PFSK-1 (cell line): Measurements from ENCODE around the gene SRPK3.

Experiments used
- FOXP2 ChIP-seq: optimal IDR thresholded peaks from 2 replicates; pipeline ENCODE3; 2011; ENCODE audit warnings: borderline replicate concordance, control low read depth, inconsistent platforms; ENCODE audit not compliant: insufficient read depth; ENCODE audit errors: extremely low read length, extremely low read depth
- POLR2AphosphoS5 ChIP-seq: IDR thresholded peaks from 2 replicates; pipeline ENCODE4 v1.6.1; 2012; ENCODE audit warnings: low read depth, mild to moderate bottlenecking, control low read depth, low read length, moderate library complexity
- REST ChIP-seq, 2 experiments: IDR thresholded peaks; 2 replicates each; pipeline versions ENCODE4 v1.6.1 to v1.8.0; 2011 to 2012; ENCODE audit warnings: low read depth in 2 of 2, low read length in 2 of 2, control low read depth in 1 of 2, inconsistent platforms in 1 of 2, mild to moderate bottlenecking in 1 of 2, moderate library complexity in 1 of 2; ENCODE audit not compliant: insufficient read depth in 1 of 2
- SIN3A ChIP-seq: IDR thresholded peaks from 2 replicates; pipeline ENCODE4 v1.6.1; 2012; ENCODE audit warnings: mild to moderate bottlenecking, low read length, moderate library complexity, borderline replicate concordance; ENCODE audit not compliant: insufficient read depth
- TAF1 ChIP-seq: IDR thresholded peaks from 2 replicates; pipeline ENCODE4 v1.6.1; 2012; ENCODE audit warnings: low read length, control low read depth, borderline replicate concordance; ENCODE audit not compliant: insufficient read depth

The SRPK3 gene

GRCh38 chrX:153807976-153808375 is 27.1 kb downstream of the SRPK3 start:
- TF ChIP-seq FOXP2 = no peak
- no peak for TF ChIP-seq SIN3A
- TF ChIP-seq TAF1 = no peak
- no peak for TF ChIP-seq POLR2AphosphoS5
- TF ChIP-seq REST (IDR thresholded peaks at IDR 0.05; ENCODE audit: insufficient read depth in 1 of 2, low read depth in 2 of 2, low read length in 2 of 2) = no peak

GRCh38 chrX:153812220-153812619 is 31.4 kb downstream of the SRPK3 start:
- TF ChIP-seq FOXP2 (no peak), REST (IDR thresholded peaks at IDR 0.05; ENCODE audit: insufficient read depth in 1 of 2, low read depth in 2 of 2, low read length in 2 of 2) (no peak), POLR2AphosphoS5 (no peak), SIN3A (no peak), TAF1 (no peak)

GRCh38 chrX:153813161-153813560 is 32.3 kb downstream of the SRPK3 start:
- no peak for TF ChIP-seq REST (IDR thresholded peaks at IDR 0.05; ENCODE audit: insufficient read depth in 1 of 2, low read depth in 2 of 2, low read length in 2 of 2)
- no peak for TF ChIP-seq FOXP2
- TF ChIP-seq TAF1 = no peak
- TF ChIP-seq POLR2AphosphoS5 = no peak
- TF ChIP-seq SIN3A = no peak

- TF ChIP-seq REST (IDR thresholded peaks at IDR 0.05; ENCODE audit: insufficient read depth in 1 of 2, low read depth in 2 of 2, low read length in 2 of 2) = no peak
These were observed 33.9 kb downstream of the SRPK3 start for GRCh38 chrX:153814591-153815315.
